Measurements from ENCODE around the gene DYRK3.

- TF ChIP-seq POLR2A (IDR thresholded peaks at IDR 0.05; ENCODE audit: low read length), result no peak
- TF ChIP-seq GATA1 (IDR thresholded peaks at IDR 0.05; ENCODE audit: low read depth, low read length), result no peak
These were observed 62.7 kb downstream of the DYRK3 start for GRCh38 chr1:206698011-206698410.
